ENCODE data around the gene SOBP.

The SOBP gene

DNA sequence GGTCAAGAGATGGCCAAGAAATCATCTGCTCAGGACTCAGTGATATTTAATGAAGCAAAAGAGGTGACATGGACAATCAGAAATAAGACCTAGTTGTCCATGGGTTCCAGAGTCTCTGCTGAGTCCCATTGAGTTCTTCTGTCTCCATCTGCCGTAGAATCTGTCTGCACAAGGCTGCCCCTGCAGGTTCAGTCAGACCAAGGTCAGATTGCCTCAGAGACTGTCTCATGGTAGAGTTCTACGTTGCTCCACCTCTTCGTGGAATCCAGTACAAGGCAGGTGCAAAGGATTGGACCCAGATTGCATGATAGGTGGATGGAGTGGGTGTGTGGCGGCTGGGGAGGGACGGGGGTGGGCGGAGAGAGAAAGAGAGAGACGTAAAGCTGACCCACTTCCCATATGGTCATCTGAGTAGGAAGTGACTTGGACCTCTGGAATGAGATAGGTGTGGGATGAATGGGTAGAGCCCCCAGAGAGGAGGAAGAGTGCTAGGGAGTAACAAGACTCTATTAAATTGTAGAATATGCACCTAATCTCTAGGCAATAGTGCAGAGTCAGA is 75.3 kb downstream of the SOBP start:
- TF ChIP-seq YY1 (IDR thresholded peaks at IDR 0.05; ENCODE audit: insufficient read depth, insufficient read length) (no peak), ZNF274 (IDR thresholded peaks at IDR 0.05; ENCODE audit: low read depth, low read length) (no peak), SUZ12 (IDR thresholded peaks at IDR 0.05; ENCODE audit: extremely low read depth, insufficient read depth, insufficient read length) (no peak)
- no peak for DNase-seq (ENCODE audit: low read depth, low spot score)
- no peaks in the 10 kb centered on the region for H3K27me3 ChIP-seq (ENCODE audit: insufficient read depth, insufficient read length)

GRCh38 chr6:107567643-107568042 is 77.7 kb downstream of the SOBP start:
- Histone ChIP-seq H3K36me3 (ENCODE audit: insufficient read depth, insufficient read length, low read length) (no peaks in the 10 kb centered on the region), H3K9me3 (ENCODE audit: insufficient read depth, low read length) (no peaks in the 10 kb centered on the region), H3K27me3 (ENCODE audit: insufficient read depth, insufficient read length) (no peaks in the 10 kb centered on the region), H3K9ac (ENCODE audit: insufficient read length, low read depth) (no peak overlapping the region), H3K4me3 (ENCODE audit: insufficient read length, low read depth) (no peak overlapping the region), H3K4me1 (ENCODE audit: insufficient read depth, insufficient read length) (no peaks in the 10 kb centered on the region)
- TF ChIP-seq YY1 (IDR thresholded peaks at IDR 0.05; ENCODE audit: insufficient read depth, insufficient read length) = no peak
- no peak for TF ChIP-seq SUZ12 (IDR thresholded peaks at IDR 0.05; ENCODE audit: extremely low read depth, insufficient read depth, insufficient read length)
- no peak for TF ChIP-seq ZNF274 (IDR thresholded peaks at IDR 0.05; ENCODE audit: low read depth, low read length)
- no peak for DNase-seq (ENCODE audit: low read depth, low spot score)

More for the DNA sequence above, 75.3 kb downstream of the SOBP start:
- no peak overlapping the region for H3K4me3 ChIP-seq (ENCODE audit: insufficient read length, low read depth)
- no peak overlapping the region for H3K9ac ChIP-seq (ENCODE audit: insufficient read length, low read depth)
- no peaks in the 10 kb centered on the region for H3K9me3 ChIP-seq (ENCODE audit: insufficient read depth, low read length)
- H3K4me1 ChIP-seq (ENCODE audit: insufficient read depth, insufficient read length) = no peaks in the 10 kb centered on the region
- H3K36me3 ChIP-seq (ENCODE audit: insufficient read depth, insufficient read length, low read length) = no peaks in the 10 kb centered on the region

DNA sequence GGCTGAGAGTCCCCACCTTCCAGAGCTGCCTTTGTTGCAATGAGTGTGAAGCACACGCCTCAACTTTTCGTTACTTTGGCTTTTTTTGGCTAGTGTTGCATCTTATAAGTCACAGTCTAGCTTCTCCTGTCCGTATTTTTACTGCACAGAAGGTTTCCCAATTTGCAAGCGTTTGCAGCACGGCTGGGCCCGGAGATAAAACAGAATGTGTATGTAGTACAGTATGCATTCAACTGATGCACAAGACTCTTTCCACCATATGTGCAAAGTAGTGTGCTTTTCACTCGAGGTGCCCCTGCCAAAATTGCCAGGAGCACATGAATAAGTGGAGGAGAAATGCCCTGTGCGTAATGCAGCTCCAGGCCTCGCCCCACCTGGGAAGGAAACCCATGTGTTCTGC is 79.6 kb downstream of the SOBP start:
- H3K9ac ChIP-seq (ENCODE audit: insufficient read length, low read depth) = no peak overlapping the region
- no peak for DNase-seq (ENCODE audit: low read depth, low spot score)
- no peak overlapping the region for H3K4me3 ChIP-seq (ENCODE audit: insufficient read length, low read depth)
- no peaks in the 10 kb centered on the region for H3K4me1 ChIP-seq (ENCODE audit: insufficient read depth, insufficient read length)
- H3K27me3 ChIP-seq (ENCODE audit: insufficient read depth, insufficient read length) = no peaks in the 10 kb centered on the region
- TF ChIP-seq SUZ12 (IDR thresholded peaks at IDR 0.05; ENCODE audit: extremely low read depth, insufficient read depth, insufficient read length) = no peak
- no peak for TF ChIP-seq YY1 (IDR thresholded peaks at IDR 0.05; ENCODE audit: insufficient read depth, insufficient read length)
- no peak for TF ChIP-seq ZNF274 (IDR thresholded peaks at IDR 0.05; ENCODE audit: low read depth, low read length)
- H3K36me3 ChIP-seq (ENCODE audit: insufficient read depth, insufficient read length, low read length) = no peaks in the 10 kb centered on the region
- no peaks in the 10 kb centered on the region for H3K9me3 ChIP-seq (ENCODE audit: insufficient read depth, low read length)

DNA sequence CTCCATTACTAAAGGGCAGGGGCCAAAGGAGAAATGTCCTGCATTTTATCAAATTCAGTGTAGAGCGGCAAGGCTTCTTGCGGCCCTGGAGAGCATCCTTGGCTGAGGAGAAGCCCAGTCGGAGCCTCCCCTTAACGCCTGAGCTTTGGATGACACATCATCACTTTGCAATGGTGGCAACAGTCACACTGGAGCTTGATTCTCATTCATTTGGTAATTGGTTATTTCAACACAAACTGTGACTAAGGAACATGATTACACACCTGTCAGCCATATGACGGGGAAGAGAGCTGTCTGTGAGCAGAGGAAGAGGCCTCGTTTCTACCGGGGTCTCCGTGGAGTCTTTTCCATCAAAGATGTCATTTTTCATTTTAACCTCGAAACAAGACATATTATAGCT is 81.4 kb downstream of the SOBP start:
- no peaks in the 10 kb centered on the region for H3K9me3 ChIP-seq (ENCODE audit: insufficient read depth, low read length)
- no peaks in the 10 kb centered on the region for H3K27me3 ChIP-seq (ENCODE audit: insufficient read depth, insufficient read length)
- no peak overlapping the region for H3K4me3 ChIP-seq (ENCODE audit: insufficient read length, low read depth)
- no peak for DNase-seq (ENCODE audit: low read depth, low spot score)
- no peak overlapping the region for H3K9ac ChIP-seq (ENCODE audit: insufficient read length, low read depth)
- no peaks in the 10 kb centered on the region for H3K4me1 ChIP-seq (ENCODE audit: insufficient read depth, insufficient read length)
- TF ChIP-seq ZNF274 (IDR thresholded peaks at IDR 0.05; ENCODE audit: low read depth, low read length) (no peak), SUZ12 (IDR thresholded peaks at IDR 0.05; ENCODE audit: extremely low read depth, insufficient read depth, insufficient read length) (no peak), YY1 (IDR thresholded peaks at IDR 0.05; ENCODE audit: insufficient read depth, insufficient read length) (no peak)
- H3K36me3 ChIP-seq (ENCODE audit: insufficient read depth, insufficient read length, low read length) = no peaks in the 10 kb centered on the region

DNA sequence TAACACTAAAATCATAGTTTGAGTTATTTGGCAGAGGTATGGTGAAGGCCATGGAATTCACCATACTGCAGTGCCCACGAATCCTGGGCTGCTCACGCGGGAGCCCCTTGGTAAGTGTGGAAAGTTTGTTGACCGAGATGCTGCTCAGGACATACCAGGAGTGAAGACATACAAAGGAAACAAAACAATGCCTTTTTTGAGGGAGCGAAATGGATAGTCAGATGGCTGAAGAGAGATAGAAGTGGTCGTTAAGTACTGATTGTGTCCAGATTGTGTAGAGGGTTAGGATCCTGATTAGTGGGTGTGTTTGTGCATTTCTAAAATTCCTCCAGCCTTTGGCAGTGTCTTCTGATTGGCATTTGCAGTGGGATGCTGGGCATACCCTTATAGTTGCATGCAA is 83.0 kb downstream of the SOBP start:
- no peak overlapping the region for H3K9ac ChIP-seq (ENCODE audit: insufficient read length, low read depth)
- H3K36me3 ChIP-seq (ENCODE audit: insufficient read depth, insufficient read length, low read length) = no peaks in the 10 kb centered on the region
- H3K27me3 ChIP-seq (ENCODE audit: insufficient read depth, insufficient read length) = no peaks in the 10 kb centered on the region
- no peaks in the 10 kb centered on the region for H3K9me3 ChIP-seq (ENCODE audit: insufficient read depth, low read length)
- TF ChIP-seq ZNF274 (IDR thresholded peaks at IDR 0.05; ENCODE audit: low read depth, low read length) (no peak), YY1 (IDR thresholded peaks at IDR 0.05; ENCODE audit: insufficient read depth, insufficient read length) (no peak), SUZ12 (IDR thresholded peaks at IDR 0.05; ENCODE audit: extremely low read depth, insufficient read depth, insufficient read length) (no peak)
- no peak for DNase-seq (ENCODE audit: low read depth, low spot score)
- no peak overlapping the region for H3K4me3 ChIP-seq (ENCODE audit: insufficient read length, low read depth)
- H3K4me1 ChIP-seq (ENCODE audit: insufficient read depth, insufficient read length) = no peaks in the 10 kb centered on the region

DNA sequence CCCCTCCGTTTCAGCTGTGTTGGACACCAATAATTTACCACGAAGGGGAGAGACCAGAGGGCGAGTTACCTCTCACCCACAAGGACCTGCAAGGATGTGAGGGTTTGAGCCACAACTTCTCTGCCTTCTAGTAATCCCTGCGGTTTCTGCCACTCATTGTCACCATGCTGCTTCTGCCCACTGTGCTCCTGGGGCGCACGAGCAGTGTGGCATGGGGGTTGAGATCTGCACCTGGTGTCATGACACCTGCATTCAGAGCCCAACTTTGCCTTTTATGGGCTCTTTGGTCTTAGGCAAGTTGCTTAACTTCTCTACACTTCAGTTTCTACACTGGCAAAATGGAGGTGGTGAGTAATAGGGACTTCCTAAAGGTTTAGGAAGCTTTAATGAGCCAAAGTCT is 84.9 kb downstream of the SOBP start:
- H3K27me3 ChIP-seq (ENCODE audit: insufficient read depth, insufficient read length) = no peaks in the 10 kb centered on the region
- H3K36me3 ChIP-seq (ENCODE audit: insufficient read depth, insufficient read length, low read length) = no peaks in the 10 kb centered on the region
- H3K9me3 ChIP-seq (ENCODE audit: insufficient read depth, low read length) = no peaks in the 10 kb centered on the region
- H3K4me3 ChIP-seq (ENCODE audit: insufficient read length, low read depth) = no peak overlapping the region
- H3K4me1 ChIP-seq (ENCODE audit: insufficient read depth, insufficient read length) = no peaks in the 10 kb centered on the region
- DNase-seq (ENCODE audit: low read depth, low spot score) = no peak
- no peak overlapping the region for H3K9ac ChIP-seq (ENCODE audit: insufficient read length, low read depth)
- TF ChIP-seq YY1 (IDR thresholded peaks at IDR 0.05; ENCODE audit: insufficient read depth, insufficient read length) (no peak), ZNF274 (IDR thresholded peaks at IDR 0.05; ENCODE audit: low read depth, low read length) (no peak), SUZ12 (IDR thresholded peaks at IDR 0.05; ENCODE audit: extremely low read depth, insufficient read depth, insufficient read length) (no peak)

DNA sequence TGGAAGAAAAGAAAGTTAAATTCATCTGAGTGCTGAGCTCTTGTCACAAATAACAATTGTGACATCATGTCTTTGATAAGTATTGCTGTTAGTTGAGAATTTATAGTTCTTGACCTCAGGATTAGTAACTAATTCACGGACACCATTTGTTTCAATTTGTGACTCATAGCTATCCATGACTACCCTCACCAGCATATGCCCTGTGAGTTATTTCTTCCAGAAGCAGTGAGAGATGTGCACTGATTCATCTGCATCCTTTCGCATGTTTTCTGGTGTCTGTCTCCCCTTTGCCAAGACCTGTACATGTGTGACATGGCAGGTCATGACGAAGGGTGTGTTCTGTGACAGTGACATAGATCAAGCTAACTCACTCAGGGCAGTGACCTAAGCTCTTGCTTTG is 86.9 kb downstream of the SOBP start:
- DNase-seq (ENCODE audit: low read depth, low spot score) = no peak
- H3K4me1 ChIP-seq (ENCODE audit: insufficient read depth, insufficient read length) = no peaks in the 10 kb centered on the region
- no peaks in the 10 kb centered on the region for H3K27me3 ChIP-seq (ENCODE audit: insufficient read depth, insufficient read length)
- no peak overlapping the region for H3K9ac ChIP-seq (ENCODE audit: insufficient read length, low read depth)
- no peaks in the 10 kb centered on the region for H3K36me3 ChIP-seq (ENCODE audit: insufficient read depth, insufficient read length, low read length)
- TF ChIP-seq SUZ12 (IDR thresholded peaks at IDR 0.05; ENCODE audit: extremely low read depth, insufficient read depth, insufficient read length) (no peak), YY1 (IDR thresholded peaks at IDR 0.05; ENCODE audit: insufficient read depth, insufficient read length) (no peak), ZNF274 (IDR thresholded peaks at IDR 0.05; ENCODE audit: low read depth, low read length) (no peak)
- H3K9me3 ChIP-seq (ENCODE audit: insufficient read depth, low read length) = no peaks in the 10 kb centered on the region
- H3K4me3 ChIP-seq (ENCODE audit: insufficient read length, low read depth) = no peak overlapping the region
